Activated T-cell treated with anti-CD3 and anti-CD28 coated beads, Interleukin-2, amount 50 U/mL, for 1 hour (primary cell): Measurements from ENCODE around the gene FAM136A.
"Not testable (repeated sequence)": the region's sequence is repeated elsewhere in the genome, so short reads cannot be mapped to it uniquely, and the experiment has no call there.

Experiments
- DNase-seq: peaks from one replicate; pipeline ENCODE4 v3.0.0-alpha.2; 2020

Gene FAM136A

DNA sequence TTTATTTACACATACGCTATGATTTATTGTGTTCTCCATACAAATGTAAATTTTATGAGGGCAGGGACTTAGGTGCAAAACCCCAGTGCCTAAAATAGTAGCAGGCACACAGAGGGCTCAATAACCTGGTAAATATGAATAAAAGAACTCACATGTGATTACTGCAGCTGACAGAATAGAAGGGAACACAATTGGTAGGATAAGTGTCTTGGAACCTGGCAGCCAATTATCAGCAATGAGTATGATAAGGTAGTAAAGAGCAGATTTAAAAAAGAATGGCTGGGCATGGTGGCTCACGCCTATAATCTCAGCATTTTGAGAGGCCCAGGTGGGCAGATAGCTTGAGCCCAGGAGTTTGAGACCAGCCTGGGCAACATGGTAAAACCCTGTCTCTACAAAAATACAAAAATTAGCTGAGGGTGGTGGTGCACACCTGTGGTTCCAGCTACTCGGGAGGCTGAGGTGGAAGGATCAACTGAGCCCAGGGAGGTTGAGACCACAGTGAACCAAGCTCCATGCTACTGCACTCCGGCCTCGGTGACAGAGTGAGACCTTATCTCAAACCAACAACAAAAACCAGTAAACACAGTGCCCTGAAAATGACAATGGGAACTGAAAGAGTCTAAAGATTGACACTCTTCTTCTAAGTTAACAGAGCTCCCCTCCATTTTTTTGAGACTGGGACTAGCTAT, 18.2 kb downstream of the FAM136A start:
- no peak for DNase-seq

DNA sequence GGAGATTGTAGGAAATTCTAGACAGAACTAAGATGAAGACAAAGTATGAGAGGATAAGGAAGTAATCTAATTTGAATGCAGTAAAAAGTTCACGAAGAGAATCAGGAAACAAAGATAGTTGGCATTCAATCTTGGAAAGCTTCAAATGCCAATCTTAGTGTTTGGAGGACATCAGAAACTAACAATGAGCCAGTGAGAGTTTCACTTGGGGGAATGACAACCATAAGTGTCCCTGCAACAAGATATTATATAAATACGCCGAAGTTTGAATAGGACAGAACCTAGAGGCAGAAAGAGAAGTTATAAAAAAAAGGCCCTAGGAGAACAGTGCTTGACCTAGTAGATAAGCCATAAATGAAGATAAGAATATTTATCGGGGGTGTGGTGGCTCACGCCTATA, 19.4 kb downstream of the FAM136A start:
- DNase-seq, result no peak

DNA sequence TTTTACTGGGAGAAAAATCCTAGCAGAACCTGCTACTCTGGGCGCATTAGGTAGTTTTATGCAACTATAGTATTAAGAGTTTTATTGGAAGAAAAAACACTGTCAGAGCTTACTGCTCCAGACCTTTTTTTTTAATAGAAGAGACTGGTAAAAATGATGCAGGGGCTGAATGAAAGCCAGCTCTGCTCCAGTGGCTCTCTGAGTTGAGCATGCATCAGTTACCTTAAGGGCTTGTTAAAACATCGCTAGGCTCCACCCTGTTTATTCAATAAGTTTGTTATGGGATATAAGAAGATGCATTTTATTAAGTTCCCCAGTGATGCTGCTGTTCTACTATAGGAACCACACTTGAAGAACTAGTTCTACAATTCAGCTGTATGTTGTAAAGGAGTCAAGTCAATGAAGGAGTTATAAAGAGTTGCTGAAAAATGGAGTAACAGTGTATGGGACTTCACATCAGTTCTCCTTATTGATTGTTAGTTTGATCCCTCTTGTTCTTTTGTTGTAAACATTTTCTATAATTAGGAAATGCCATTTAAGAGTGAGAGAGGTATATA, 21.5 kb downstream of the FAM136A start:
- DNase-seq, result no peak

DNA sequence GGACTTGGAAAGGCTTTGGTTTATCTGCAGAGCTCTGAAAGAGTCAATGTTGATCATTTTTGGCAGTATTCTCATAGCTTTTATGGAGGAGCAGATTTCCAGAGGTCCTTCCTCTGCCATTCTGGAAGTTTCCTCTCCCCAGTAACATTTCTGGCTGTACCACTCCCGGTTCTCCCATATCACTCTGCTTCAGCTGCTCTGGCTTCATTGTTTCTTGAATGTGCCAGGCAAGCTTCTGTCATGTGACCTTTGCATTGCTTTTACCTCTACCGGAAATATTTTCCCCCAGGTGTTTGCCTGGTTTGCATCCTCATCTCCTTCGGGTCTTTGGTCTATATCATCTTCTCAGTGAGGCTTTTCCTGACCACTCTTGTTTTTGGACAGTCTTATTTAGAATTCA, 31.5 kb downstream of the FAM136A start:
- DNase-seq, result no peak

DNA sequence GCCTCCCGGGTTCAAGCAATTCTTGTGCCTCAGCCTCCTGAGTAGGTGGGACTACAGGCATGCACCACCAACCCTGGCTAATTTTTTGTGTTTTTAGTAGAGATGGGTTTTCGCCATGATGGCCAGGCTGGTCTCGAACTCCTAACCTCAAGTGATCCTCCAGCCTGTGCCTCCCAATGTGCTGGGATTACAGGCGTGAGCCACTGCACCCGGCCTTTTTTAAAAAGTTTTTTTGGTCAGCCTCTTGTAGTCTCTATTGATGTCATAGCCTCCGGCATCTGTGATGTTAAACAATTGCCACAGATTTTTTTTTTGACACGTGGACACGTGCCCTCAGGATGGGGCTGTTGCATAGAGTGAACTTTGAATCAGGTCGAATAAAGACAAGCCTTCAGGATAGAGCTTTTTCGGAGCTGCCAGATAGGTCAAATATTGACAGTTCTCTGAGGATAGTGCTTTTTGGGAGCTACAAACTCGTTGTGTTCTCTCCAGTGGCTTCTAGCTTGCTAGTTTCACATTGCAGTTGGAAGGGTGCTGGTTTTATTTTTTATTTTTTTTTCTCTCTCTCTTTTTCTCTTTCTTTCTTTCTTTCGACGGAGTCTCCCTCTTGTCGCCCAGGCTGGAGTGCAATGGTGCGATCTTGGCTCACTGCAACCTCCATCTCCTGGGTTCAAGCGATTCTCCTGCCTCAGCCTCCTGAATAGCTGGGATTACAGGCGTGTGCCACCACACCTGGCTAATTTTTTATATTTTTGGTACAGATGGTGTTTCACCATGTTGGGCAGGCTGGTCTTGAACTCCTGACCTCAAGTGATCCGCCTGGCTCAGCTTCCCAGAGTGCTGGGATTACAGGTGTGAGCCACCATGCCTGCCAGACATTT, 32.2 kb downstream of the FAM136A start:
- DNase-seq, result not testable (repeated sequence)

DNA sequence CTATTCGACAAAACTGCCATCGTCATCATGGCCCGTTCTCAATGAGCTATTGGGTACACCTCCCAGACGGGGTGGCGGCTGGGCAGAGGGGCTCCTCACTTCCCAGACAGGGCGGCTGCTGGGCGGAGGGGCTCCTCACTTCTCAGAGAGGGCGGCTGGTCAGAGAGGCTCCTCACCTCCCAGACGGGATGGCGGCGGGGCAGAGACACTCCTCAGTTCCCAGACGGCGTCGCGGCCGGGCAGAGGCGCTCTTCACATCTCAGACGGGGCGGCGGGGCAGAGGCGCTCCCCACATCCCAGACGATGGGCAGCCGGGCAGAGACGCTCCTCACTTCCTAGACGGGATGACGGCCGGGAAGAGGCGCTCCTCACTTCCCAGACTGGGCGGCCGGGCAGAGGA, 34.9 kb downstream of the FAM136A start:
- not testable (repeated sequence) for DNase-seq

DNA sequence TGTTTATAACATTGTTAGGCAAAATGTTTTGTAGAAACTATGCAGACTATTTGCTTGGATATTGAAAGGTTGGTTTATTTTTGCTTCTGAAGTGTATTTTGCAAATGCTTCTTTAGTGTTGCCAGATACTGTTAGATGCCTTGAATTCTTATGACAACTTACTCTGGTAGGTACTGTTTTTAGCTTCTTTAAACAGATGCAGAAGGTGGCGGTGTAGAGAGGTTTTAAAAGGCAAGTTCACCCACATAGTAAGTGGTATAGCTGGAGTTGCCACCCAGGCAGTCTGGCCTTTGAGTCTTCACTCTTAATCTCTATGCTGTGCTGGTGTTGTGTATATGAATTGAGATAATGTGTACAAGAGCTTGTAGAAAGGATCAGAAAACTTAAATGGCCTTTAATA, 40.4 kb downstream of the FAM136A start:
- DNase-seq, result no peak

DNA sequence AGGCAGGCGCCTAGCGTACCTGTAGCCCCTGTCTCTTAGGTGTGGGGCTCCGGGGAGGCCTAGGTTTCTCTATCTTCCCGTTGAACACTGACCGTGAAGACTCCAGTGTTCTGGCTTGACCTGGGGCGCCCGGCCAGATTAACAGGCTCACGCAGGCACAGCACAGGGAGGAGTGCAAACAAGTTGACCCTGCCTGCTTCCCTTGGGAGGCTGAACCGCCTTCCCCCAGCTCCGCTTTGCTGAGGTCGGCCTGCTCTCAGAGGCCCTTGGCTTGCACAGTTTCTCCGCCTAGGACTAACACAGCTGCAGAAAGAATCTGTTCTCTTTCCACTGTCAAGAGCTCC, 43.4 kb downstream of the FAM136A start:
- no peak for DNase-seq

DNA sequence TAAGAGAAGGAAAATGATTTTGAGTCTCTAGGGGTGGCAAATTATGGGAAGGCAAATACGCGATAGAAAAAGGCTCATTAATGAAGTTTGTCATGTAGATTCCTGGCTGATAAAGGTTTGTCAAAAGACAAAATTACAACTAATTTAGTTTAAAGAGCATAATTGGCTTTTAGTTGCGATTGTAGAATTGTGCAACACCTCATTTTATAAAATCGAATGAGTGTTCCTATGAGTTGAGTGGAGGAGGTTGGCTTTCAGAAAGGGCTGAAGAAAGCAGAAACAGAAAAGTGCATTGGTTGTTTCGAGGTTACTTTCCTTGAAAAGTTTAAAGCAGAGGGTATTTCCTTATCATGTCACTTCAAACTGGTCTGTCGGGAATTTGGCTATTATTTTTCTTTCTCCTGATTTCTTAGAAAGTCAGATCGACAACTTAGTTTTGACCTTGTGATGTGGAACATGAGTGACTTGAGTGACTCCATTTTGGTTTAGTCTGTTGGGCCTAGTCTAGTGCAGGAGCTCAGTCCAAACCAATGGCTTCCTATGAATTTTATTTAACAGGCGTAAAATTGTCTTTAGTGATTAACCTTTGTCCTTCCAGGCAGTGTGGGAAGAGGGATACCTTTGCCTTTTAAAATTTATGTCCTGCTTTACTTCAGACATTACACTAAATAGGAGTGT, 46.1 kb downstream of the FAM136A start:
- DNase-seq, result no peak

DNA sequence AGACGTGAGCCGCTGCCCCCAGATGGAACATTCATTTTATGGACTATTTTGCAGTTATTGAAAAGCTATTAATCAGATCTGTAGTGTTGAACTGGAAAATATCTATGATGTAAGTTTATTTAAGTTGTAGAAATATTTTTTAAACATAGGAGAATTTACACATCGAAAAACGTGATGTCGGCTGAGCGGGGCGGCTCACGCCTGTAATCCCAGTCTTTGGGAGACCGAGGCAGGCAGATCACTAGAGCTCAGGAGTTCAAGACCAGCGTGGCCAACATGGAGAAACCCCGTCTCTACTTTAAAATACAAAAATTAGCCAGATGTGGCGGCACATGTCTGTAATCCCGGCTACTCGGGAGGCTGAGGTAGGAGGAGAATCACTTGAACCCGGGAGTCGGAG, 51.4 kb downstream of the FAM136A start:
- DNase-seq, result no peak

DNA sequence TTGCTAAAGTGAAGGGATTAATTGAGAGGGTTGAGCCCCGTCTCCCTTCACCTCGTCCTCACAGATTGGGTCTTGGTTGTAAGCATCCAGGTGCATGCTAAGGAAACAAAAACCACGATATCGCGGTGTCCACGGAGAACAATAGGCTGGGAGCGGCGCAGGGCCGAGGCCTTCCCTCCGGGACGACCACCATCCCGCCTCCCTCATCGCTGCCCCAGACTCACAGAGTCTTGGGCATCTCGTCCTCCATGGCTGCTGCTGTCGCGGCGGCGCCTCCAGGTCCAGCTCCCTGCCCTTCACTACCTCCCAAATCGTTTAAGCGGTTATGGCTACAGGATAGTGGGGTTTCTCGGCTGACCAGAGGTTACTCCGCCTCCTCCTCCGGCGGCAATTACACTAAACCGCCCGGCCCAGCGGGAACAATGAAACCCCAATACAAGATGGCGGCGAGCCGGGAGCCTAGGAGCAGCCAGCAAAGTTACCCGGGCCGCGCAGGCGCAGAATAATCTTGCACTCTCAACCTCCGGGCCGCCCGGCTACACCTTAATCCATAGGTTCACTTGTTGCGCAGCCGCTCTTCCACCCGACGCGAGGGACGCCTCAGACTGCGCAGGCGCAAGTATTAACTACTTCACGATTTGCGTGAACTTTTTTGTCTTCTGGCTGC, 53.6 kb downstream of the FAM136A start, which contains the start of gene TIA1:
Gene TIA1 (minus strand): TSS at position 448 of the 667 bp plus-strand sequence. CDS start 198 bp downstream, at position 250.
- DNase-seq, result peak; percentile 96

DNA sequence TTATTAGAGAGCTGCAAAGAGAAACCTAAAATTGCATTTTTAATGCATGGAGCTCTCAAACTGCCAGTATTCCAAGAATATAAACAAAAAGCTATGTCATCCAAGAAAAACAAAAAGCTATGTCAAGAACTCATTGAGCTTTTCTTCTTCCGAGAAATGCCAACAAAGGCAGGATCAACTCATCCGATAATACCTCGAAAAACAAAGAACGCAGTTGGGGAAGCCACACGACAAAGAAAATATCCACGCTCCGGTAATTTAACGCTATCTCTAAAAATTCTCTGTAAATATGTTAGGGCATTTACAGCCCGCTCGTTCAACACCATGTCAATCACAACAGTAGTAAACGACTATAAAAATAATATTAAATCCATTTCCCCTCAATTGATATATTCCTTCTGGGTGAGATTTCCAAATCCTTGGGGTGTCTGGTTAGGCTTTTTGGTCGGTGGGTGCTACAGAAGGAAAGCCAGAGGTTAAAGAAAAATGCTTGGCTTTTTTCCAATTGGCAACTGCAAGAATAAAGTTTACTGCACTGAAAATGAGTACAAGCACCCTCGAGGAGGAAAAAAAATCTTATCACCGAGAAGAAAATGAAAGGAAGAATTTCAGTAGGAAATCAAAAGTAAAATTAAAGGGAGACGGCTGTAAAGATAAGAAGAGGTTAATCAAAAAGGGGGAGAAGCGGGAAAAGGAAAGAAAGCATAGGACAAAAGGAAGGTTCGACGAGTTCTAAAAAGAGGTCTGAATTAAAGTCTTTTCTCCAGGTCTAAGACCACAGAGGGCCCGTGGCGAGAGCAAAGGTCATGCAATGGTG, 54.3 kb downstream of the FAM136A start:
- DNase-seq, result no peak
